HepG2 (cell line): Measurements from ENCODE around the gene DNAAF8. TPM values are rescaled to one million over a fixed set of nuclear protein-coding genes. Genes with fewer than 3 reads are reported as not detected.

Experiments used
- FOXP4 ChIP-seq: sonication (generic); formaldehyde crosslinking; IDR thresholded peaks from 2 replicates; pipeline ENCODE4 v1.4.0; 2020; ENCODE audit warnings: missing genetic modification reagents
- HMG20A ChIP-seq: IDR thresholded peaks from 2 replicates; pipeline ENCODE4 v1.6.1; 2016; ENCODE audit warnings: borderline replicate concordance
- KAT2B ChIP-seq: fragments of 150-350 bp; IDR thresholded peaks from 2 replicates; pipeline ENCODE4 v1.6.1; 2014; ENCODE audit warnings: low read depth, low read length, borderline replicate concordance
- KMT2A ChIP-seq: sonication (generic); formaldehyde crosslinking; IDR thresholded peaks from 2 replicates; pipeline ENCODE4 v1.4.0; 2020; ENCODE audit warnings: missing genetic modification reagents
- RELA ChIP-seq: sonication (generic); formaldehyde crosslinking; IDR thresholded peaks from 2 replicates; pipeline ENCODE4 v1.4.0; 2020; ENCODE audit warnings: missing genetic modification reagents
- SKIL ChIP-seq: sonication (generic); formaldehyde crosslinking; IDR thresholded peaks from 2 replicates; pipeline ENCODE4 v1.8.0; 2022; ENCODE audit warnings: missing genetic modification reagents, mild to moderate bottlenecking, moderate library complexity, borderline replicate concordance
- SNRNP70 ChIP-seq: fragments of 200-400 bp; formaldehyde crosslinking; IDR thresholded peaks from 2 replicates; pipeline ENCODE4 v1.6.1; 2017; ENCODE audit warnings: mild to moderate bottlenecking, low read depth, low read length, moderate library complexity
- TEF ChIP-seq: sonication (generic); formaldehyde crosslinking; IDR thresholded peaks from 2 replicates; pipeline ENCODE4 v1.5.0; 2020; ENCODE audit warnings: missing genetic modification reagents
- THAP11 ChIP-seq: IDR thresholded peaks from 2 replicates; pipeline ENCODE4 v1.6.1; 2016; ENCODE audit warnings: missing biosample characterization, missing genetic modification reagents
- UBTF ChIP-seq: sonication (generic); formaldehyde crosslinking; IDR thresholded peaks from 2 replicates; pipeline ENCODE4 v1.4.0; 2020; ENCODE audit warnings: mild to moderate bottlenecking, missing genetic modification reagents
- ZKSCAN5 ChIP-seq: sonication (generic); formaldehyde crosslinking; IDR thresholded peaks from 2 replicates; pipeline ENCODE4 v1.5.1; 2020; ENCODE audit warnings: mild to moderate bottlenecking, missing genetic modification reagents
- ZNF138 ChIP-seq: sonication (generic); formaldehyde crosslinking; IDR thresholded peaks from 2 replicates; pipeline ENCODE4 v1.5.0; 2020; ENCODE audit warnings: mild to moderate bottlenecking, low read depth, missing genetic modification reagents
- ZNF230 ChIP-seq: sonication (generic); formaldehyde crosslinking; IDR thresholded peaks from 2 replicates; pipeline ENCODE4 v1.4.0; 2020; ENCODE audit warnings: mild to moderate bottlenecking, missing genetic modification reagents
- ZNF281 ChIP-seq: sonication (generic); formaldehyde crosslinking; IDR thresholded peaks from 2 replicates; pipeline ENCODE4 v1.4.0; 2020; ENCODE audit warnings: missing genetic modification reagents, borderline replicate concordance
- ZNF367 ChIP-seq: sonication (generic); formaldehyde crosslinking; IDR thresholded peaks from 2 replicates; pipeline ENCODE4 v1.4.0; 2020; ENCODE audit warnings: missing genetic modification reagents, borderline replicate concordance
- ZNF567 ChIP-seq: sonication (generic); formaldehyde crosslinking; IDR thresholded peaks from 2 replicates; pipeline ENCODE4 v1.8.1; 2023; ENCODE audit warnings: mild to moderate bottlenecking, missing genetic modification reagents, borderline replicate concordance
- ZNF569 ChIP-seq: sonication (generic); formaldehyde crosslinking; IDR thresholded peaks from 2 replicates; pipeline ENCODE4 v1.5.0; 2020; ENCODE audit warnings: mild to moderate bottlenecking, missing genetic modification reagents, moderate library complexity, borderline replicate concordance
- ZNF644 ChIP-seq: IDR thresholded peaks from 2 replicates; pipeline ENCODE4 v1.6.1; 2016; ENCODE audit warnings: low read depth
- ZNF780A ChIP-seq: sonication (generic); formaldehyde crosslinking; IDR thresholded peaks from 2 replicates; pipeline ENCODE4 v1.8.0; 2022; ENCODE audit warnings: mild to moderate bottlenecking, missing genetic modification reagents, moderate library complexity
- ZNF878 ChIP-seq: sonication (generic); formaldehyde crosslinking; IDR thresholded peaks from 2 replicates; pipeline ENCODE4 v1.8.1; 2023; ENCODE audit warnings: mild to moderate bottlenecking, missing genetic modification reagents, moderate library complexity
- polyA plus RNA-seq, 8 experiments: library from polyadenylated mRNA; depleted of rRNA in 3 of 8; stranded (reverse) in 7 of 8; unstranded in 1 of 8; fragments of >200 nt; fragmentation: Illumina TruSeq in 4 of 8; extraction: Trizol in 4 of 8; gene quantifications; 2 replicates each; pipeline versions ENCODE4 v1.2.1 to v1.2.3, GENCODE V29; 2011 to 2016; ENCODE audit warnings: low read depth in 4 of 8, missing spikeins in 1 of 8, mixed read lengths in 1 of 8; ENCODE audit not compliant: insufficient read depth in 1 of 8
- total RNA-seq, 5 experiments: library from RNA; depleted of rRNA; stranded (reverse); fragments of >200 nt; fragmentation: Illumina TruSeq; extraction: Trizol; gene quantifications; 2 replicates each; pipeline ENCODE4 v1.2.3, GENCODE V29; 2016; ENCODE audit warnings: low read depth in 1 of 5

DNAAF8 gene
- total and polyA plus RNA-seq, 2 of the 13 experiments (the other 11 are each of a cell fraction or from before 2014, with no cell fraction given): 0.44 TPM; not detected in 1

- TF ChIP-seq HMG20A (CRISPR knock-in tag) (no peak; the same call in 1 of the 2 replicates), ZNF644 (CRISPR knock-in tag) (no peak), ZNF569 (CRISPR knock-in tag) (no peak), UBTF (CRISPR knock-in tag) (peak; percentile 72; the same call in 1 of the 2 replicates), SNRNP70 (no peak), ZKSCAN5 (CRISPR knock-in tag) (no peak), TEF (CRISPR knock-in tag) (no peak), ZNF138 (CRISPR knock-in tag) (0 out of 2 replicates have a peak, but pooled peaks have one; percentile 80), ZNF567 (CRISPR knock-in tag) (no peak), ZNF230 (CRISPR knock-in tag) (no peak), KAT2B (no peak), ZNF780A (CRISPR knock-in tag) (peak; percentile 34; the same call in 1 of the 2 replicates), ZNF281 (CRISPR knock-in tag) (no peak), ZNF878 (no peak), ZNF367 (0 out of 2 replicates have a peak, but pooled peaks have one; percentile 48), SKIL (CRISPR knock-in tag) (no peak; the same call in 1 of the 2 replicates), THAP11 (peak; percentile 96), FOXP4 (CRISPR knock-in tag) (no peak), KMT2A (CRISPR knock-in tag) (peak; percentile 81), RELA (CRISPR knock-in tag) (0 out of 2 replicates have a peak, but pooled peaks have one; percentile 62)
These were observed at the start of gene DNAAF8, which contains the start of gene ANKS3 (continued) for GRCh38 chr16:4734063-4734729.
